ENCODE measurements around the gene TENM3.

DNA sequence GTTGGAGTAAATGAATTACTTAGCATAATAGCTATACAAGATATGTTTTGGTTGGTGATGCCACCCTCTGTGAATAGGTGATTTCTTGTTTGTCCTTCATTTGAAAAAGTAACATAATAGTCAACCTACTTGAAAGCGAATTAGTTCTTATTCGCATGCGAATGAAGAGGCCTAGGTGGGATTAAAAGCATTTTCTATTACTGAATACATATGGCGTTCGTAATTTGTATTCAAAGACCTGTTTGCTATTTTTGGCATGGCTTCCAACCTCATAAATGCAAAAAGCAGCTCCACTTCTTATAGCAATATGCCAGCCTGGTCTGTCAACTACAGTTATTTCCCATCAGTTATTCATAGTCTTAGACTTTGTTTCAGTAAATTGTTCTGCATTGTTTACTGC is 261.3 kb downstream of the TENM3 start:
- TF ChIP-seq RBBP5 (IDR thresholded peaks at IDR 0.05; ENCODE audit: borderline replicate concordance, low read depth, low read length) (no peak), YY1 (IDR thresholded peaks at IDR 0.05; ENCODE audit: low read depth, low read length) (no peak), POU5F1 (IDR thresholded peaks at IDR 0.05; ENCODE audit: low read depth, low read length) (no peak), CBX8 (IDR thresholded peaks at IDR 0.05; ENCODE audit: borderline replicate concordance, low read depth, low read length) (no peak), POLR2A (IDR thresholded peaks at IDR 0.05; ENCODE audit: control extremely low read depth in 1 of 2, low read depth in 2 of 2, low read length in 2 of 2) (no peak), EZH2 (IDR thresholded peaks at IDR 0.05; ENCODE audit: low read depth, low read length, severe bottlenecking) (no peak), RAD21 (IDR thresholded peaks at IDR 0.05 in 1 of 2, conservative IDR thresholded peaks at IDR 0.05 in 1 of 2; ENCODE audit: low read depth in 2 of 2, low read length in 2 of 2) (no peak), EP300 (IDR thresholded peaks at IDR 0.05; ENCODE audit: borderline replicate concordance in 1 of 2, low read depth in 2 of 2, low read length in 2 of 2) (no peak), GABPA (IDR thresholded peaks at IDR 0.05; ENCODE audit: borderline replicate concordance, insufficient read depth, low read length) (no peak), CTBP2 (IDR thresholded peaks at IDR 0.05; ENCODE audit: borderline replicate concordance, insufficient read depth, insufficient read length, low read length) (no peak), SIN3A (conservative IDR thresholded peaks at IDR 0.05 in 1 of 2, IDR thresholded peaks at IDR 0.05 in 1 of 2; ENCODE audit: low read depth in 1 of 2, low read length in 2 of 2) (no peak)
- TF ChIP-seq, protein P1, sequence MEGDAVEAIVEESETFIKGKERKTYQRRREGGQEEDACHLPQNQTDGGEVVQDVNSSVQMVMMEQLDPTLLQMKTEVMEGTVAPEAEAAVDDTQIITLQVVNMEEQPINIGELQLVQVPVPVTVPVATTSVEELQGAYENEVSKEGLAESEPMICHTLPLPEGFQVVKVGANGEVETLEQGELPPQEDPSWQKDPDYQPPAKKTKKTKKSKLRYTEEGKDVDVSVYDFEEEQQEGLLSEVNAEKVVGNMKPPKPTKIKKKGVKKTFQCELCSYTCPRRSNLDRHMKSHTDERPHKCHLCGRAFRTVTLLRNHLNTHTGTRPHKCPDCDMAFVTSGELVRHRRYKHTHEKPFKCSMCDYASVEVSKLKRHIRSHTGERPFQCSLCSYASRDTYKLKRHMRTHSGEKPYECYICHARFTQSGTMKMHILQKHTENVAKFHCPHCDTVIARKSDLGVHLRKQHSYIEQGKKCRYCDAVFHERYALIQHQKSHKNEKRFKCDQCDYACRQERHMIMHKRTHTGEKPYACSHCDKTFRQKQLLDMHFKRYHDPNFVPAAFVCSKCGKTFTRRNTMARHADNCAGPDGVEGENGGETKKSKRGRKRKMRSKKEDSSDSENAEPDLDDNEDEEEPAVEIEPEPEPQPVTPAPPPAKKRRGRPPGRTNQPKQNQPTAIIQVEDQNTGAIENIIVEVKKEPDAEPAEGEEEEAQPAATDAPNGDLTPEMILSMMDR (IDR thresholded peaks at IDR 0.05; ENCODE audit: control extremely low read depth in 1 of 3, insufficient read depth in 1 of 3, low read depth in 1 of 3, low read length in 3 of 3), result no peak
- TF ChIP-seq, protein P2, sequence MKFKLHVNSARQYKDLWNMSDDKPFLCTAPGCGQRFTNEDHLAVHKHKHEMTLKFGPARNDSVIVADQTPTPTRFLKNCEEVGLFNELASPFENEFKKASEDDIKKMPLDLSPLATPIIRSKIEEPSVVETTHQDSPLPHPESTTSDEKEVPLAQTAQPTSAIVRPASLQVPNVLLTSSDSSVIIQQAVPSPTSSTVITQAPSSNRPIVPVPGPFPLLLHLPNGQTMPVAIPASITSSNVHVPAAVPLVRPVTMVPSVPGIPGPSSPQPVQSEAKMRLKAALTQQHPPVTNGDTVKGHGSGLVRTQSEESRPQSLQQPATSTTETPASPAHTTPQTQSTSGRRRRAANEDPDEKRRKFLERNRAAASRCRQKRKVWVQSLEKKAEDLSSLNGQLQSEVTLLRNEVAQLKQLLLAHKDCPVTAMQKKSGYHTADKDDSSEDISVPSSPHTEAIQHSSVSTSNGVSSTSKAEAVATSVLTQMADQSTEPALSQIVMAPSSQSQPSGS (IDR thresholded peaks at IDR 0.05; ENCODE audit: low read length), result no peak
